GM13976 (cell line): ENCODE results near the gene EVC.

Experiments used
- DNase-seq: peaks from one replicate; pipeline ENCODE4 v3.0.0; 2012; ENCODE audit warnings: low spot score
- in situ Hi-C: fragments of 300-500 bp; cut with MboI; formaldehyde crosslinking; loops from one replicate; pipeline ENCODE4 v1.12.0; 2022; ENCODE audit warnings: low sequenced_read_pairs, mixed read lengths, inconsistent platforms; ENCODE audit not compliant: unreplicated experiment
- TF ChIP-seq, protein P1 (sequence below): IDR thresholded peaks from 2 replicates; pipeline ENCODE4 v1.5.1; 2012; ENCODE audit warnings: borderline replicate concordance, mild to moderate bottlenecking; ENCODE audit not compliant: insufficient read depth; ENCODE audit errors: extremely low read depth, missing control alignments, control extremely low read depth

The EVC gene

DNA sequence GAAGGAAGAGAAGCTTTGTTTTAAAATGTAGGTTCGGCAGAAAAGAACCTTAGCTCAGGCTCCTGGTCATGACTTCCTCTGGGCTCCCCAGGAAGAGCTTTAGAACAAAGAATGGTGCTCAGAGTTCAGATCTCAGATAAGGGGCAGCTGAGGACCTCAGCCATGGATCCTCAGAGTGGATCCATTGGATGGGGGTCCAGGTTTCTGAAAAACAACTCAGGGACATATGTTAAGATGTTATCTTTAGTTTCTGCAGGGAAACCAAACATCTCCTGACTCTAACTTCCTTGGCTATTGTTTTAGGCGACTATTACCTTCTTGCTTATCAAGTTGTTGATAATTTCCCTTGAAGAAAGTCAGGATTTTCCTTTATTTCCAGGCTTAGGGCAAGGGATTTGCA lies 5.4 kb downstream of the EVC start:
- in situ Hi-C loops = no loop called here
- DNase-seq = no peak
- TF ChIP-seq, protein P1, sequence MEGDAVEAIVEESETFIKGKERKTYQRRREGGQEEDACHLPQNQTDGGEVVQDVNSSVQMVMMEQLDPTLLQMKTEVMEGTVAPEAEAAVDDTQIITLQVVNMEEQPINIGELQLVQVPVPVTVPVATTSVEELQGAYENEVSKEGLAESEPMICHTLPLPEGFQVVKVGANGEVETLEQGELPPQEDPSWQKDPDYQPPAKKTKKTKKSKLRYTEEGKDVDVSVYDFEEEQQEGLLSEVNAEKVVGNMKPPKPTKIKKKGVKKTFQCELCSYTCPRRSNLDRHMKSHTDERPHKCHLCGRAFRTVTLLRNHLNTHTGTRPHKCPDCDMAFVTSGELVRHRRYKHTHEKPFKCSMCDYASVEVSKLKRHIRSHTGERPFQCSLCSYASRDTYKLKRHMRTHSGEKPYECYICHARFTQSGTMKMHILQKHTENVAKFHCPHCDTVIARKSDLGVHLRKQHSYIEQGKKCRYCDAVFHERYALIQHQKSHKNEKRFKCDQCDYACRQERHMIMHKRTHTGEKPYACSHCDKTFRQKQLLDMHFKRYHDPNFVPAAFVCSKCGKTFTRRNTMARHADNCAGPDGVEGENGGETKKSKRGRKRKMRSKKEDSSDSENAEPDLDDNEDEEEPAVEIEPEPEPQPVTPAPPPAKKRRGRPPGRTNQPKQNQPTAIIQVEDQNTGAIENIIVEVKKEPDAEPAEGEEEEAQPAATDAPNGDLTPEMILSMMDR = no peak

DNA sequence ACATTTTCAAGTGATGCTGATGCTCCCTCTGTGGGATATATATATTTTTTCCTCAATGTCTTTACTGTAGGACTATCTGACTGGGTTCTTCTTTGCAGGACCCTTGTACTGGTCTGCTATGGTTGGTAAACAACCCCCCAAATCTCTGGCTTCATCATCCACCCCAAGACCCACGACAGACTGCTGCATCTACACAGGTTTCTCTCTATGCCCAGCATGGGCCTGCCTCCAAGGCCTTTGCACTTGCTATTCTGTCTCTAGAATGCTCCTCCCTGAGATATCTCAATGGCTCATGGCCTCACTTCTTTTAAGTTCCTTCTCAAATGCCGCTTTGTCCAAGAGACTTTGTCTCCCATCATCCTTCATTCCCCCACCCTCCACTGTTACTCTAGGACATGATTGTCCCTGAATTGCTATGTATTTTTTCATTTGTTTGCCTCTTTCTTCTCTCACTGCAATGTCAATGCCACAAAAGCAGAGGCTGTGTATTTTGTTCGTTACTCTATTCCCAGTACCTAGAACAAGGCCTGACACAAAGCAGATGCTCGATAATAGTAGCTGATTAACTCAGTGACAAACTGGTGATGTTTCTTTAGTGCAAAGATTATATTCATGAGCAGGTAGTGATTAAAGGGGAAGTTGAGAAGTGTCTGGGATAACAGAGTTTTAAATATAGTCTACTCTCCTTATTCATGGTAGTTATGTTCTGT lies 6.6 kb downstream of the EVC start:
- in situ Hi-C loops = no loop called here
- DNase-seq = no peak
- TF ChIP-seq, protein P1 = no peak

DNA sequence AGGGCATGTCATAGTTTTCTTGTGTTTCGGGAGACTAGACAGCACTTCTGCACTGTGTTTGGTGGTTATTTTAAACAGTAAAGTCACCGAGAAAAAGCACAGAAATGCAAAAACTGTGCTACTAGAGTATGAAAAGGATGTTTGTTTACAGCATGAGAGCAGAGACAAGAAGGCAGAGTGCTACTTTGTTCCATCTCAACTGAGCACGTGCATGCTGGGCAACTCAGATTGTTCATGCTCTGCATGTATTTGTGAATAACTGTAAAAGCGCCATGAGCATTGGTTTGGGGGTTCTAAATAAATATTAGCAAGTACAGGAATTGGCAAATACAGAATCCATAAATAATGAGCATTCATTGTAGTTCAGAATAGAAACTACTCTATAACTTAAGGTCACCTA lies 7.4 kb downstream of the EVC start:
- TF ChIP-seq, protein P1 = no peak
- no peak for DNase-seq
- in situ Hi-C loops = no loop called here

DNA sequence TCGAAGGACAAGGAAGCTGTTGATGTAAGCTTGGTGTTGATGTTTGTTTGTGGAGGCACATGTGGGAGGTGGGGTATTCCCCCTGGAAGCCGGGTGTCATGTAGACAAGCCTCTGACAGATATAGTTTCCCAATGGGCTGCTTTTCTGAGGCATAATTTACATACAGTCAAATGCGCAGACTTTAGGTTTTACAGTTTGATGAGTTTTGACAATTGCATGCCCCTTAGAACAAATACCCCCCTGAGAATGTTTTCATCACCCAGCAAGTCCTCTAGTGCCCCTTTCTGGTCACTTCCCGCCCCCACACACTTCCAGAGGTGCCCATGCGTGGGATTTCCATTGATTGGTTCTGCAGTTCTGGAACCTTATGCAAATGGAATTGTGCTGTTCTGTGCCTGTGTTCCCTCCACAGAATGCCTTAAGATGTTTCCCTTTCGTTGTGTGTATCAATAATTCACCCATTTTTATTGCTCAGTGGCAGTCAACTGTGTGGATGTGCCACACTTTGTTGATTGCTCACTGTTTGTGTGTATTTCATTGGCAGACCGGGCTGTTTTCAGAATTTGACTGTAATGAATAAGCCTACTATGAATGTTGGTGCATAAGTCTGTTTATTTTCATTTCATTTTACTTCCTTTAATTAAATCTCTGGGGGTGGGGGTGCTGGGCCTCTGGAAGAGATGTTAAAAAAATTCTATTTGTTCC lies 8.5 kb downstream of the EVC start:
- no peak for DNase-seq
- TF ChIP-seq, protein P1 = no peak
- in situ Hi-C loops = no loop called here

DNA sequence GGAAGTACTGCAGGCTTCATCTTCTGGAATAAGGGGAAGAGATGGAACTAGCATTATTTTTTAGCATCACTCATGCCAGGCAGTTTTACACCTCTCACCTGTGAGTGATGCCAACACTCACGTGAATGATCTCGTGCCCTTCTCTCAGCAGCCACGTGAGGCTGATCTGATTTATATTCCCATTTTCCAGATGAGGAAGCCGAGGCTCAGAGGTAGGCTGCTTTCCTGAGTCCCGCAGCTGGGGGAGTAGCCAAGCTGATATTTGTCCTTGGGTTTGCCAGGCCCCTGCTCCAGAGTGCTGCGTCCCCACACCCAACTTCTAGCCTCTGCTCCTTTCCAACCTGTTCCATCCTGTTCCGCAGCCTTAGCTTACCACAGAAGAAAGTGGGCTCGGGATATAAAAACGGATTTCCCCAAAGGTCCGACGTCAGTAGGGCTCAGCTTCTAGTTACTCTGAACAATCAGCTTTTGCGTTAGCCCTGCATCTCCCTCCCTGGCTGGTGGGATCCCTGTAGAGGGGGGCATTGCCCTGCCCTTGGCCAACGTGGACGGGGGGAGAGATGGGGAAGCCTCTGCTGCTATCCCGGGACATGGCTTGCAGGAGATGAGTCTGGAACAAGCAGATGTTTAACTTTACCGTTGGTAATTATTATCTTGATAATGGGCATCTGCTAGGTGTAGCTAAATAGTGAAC lies 9.3 kb downstream of the EVC start:
- in situ Hi-C loops = no loop called here
- no peak for DNase-seq
- TF ChIP-seq, protein P1 = no peak

DNA sequence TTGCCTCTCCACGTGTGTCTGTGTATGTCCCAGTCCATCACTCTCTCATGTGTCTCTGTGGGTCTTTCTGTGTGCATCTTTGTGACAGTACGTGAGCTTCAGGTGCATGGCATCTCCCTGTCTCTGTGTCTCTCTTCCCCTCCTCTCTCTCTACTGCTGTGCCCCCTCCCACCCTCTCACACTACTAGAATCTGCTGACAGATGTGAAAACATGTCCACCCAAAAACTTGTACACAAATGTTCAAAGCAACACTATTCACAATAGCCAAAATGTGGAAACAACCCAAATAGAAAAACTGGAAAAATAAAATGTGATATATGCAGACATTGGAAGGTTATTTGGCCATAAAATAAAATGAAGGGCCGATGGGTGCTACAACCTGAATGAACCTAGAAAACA lies 10.0 kb downstream of the EVC start:
- in situ Hi-C loops = no loop called here
- TF ChIP-seq, protein P1 = no peak
- no peak for DNase-seq
